Psoas muscle (tissue), 8 donors: ENCODE measurements around the gene ZNF174. TPM values are rescaled to one million over a fixed set of nuclear protein-coding genes. Genes with fewer than 3 reads are reported as not detected.
A peak's percentile ranks its signal among the peaks of the same experiment; 100 is the strongest.

Experiments used
- ATAC-seq, 4 donors: fragments of 200-7000 bp; cut with Tn5 transposase; one replicate each; pipeline ENCODE4 v1.9.1; 2020; ENCODE audit warnings: moderate library complexity in 3 of 4, mild to moderate bottlenecking in 2 of 4
- DNase-seq, 2 donors: peaks; one replicate each; pipeline ENCODE4 v3.0.0-alpha.2; 2020
- H3K27ac ChIP-seq: fragments of 200-600 bp; one replicate; pipeline ENCODE4 v1.8.0; 2022
- H3K27me3 ChIP-seq, 3 donors: fragments of 200-600 bp in 1 of 3; one replicate each; pipeline versions ENCODE4 v1.6.1 to v1.8.0; 2013 to 2022; ENCODE audit warnings: low read length in 2 of 3, mild to moderate bottlenecking in 2 of 3, moderate library complexity in 1 of 3; ENCODE audit not compliant: insufficient read depth in 3 of 3
- H3K36me3 ChIP-seq, 2 donors: fragments of 200-600 bp in 1 of 2; one replicate each; pipeline versions ENCODE4 v1.6.1 to v1.8.0; 2013 to 2022; ENCODE audit warnings: low read depth in 1 of 2, mild to moderate bottlenecking in 1 of 2, moderate library complexity in 1 of 2; ENCODE audit not compliant: insufficient read depth in 1 of 2
- H3K4me1 ChIP-seq: fragments of 200-600 bp; one replicate; pipeline ENCODE4 v1.8.0; 2022
- H3K4me3 ChIP-seq: fragments of 200-600 bp; one replicate; pipeline ENCODE4 v1.8.0; 2022; ENCODE audit warnings: mild to moderate bottlenecking
- H3K9me3 ChIP-seq: fragments of 200-600 bp; one replicate; pipeline ENCODE4 v1.8.0; 2022
- WGBS, 3 donors: extraction: QIAGEN DNeasy Blood & Tissue Kit; methylation state at CpG; one replicate each; pipeline versions ENCODE4 v1.1.6 to v1.1.7; 2013; 5-methylcytosine and 5-hydroxymethylcytosine counted together
- intact Hi-C, 2 donors: fragments of 100-400 bp; cut with DNase I; formaldehyde crosslinking; loops; one replicate each; pipeline versions ENCODE4 v1.11.0 to v1.14.2; 2022
- polyA plus RNA-seq, 3 donors: library from polyadenylated mRNA; stranded (reverse); fragments of 200-250 nt; gene quantifications; one replicate each; pipeline ENCODE4 v1.2.3, GENCODE V29; 2013
- total RNA-seq, 4 donors: library from RNA; stranded (reverse); fragmentation: NEBNext Ultra II Directional in 2 of 4; extraction: Animal tissue kit (Norgen Biotek cat#: 25700) in 2 of 4; gene quantifications; one replicate each; pipeline versions ENCODE4 v1.2.1 to v1.2.4, GENCODE V29; 2021 to 2023
- TF ChIP-seq, protein P1 (sequence below): fragments of 200-600 bp; IDR thresholded peaks from one replicate; pipeline ENCODE4 v1.8.0; 2022; ENCODE audit warnings: antibody characterized with exemption
- donor health status: healthy with polysubstance abuse.
- donor health status: DM: no; HTN: no; CAD: no; lungs with moderate emphysema.
- donor health status: Bipolar disorder and iron deficiency.
- donor health status: healthy.
- donor health status: DM: yes; HTN: yes; CAD: no.
- donor health status: DM: no; HTN: no; CAD: no.
- donor health status: DM: no; HTN: no; CAD: no.
- donor health status: DM: yes; HTN: yes; CAD: no.

The ZNF174 gene
- total and polyA plus RNA-seq, 7 donors: 6.1 to 23.3 (median 6.7) TPM

DNA sequence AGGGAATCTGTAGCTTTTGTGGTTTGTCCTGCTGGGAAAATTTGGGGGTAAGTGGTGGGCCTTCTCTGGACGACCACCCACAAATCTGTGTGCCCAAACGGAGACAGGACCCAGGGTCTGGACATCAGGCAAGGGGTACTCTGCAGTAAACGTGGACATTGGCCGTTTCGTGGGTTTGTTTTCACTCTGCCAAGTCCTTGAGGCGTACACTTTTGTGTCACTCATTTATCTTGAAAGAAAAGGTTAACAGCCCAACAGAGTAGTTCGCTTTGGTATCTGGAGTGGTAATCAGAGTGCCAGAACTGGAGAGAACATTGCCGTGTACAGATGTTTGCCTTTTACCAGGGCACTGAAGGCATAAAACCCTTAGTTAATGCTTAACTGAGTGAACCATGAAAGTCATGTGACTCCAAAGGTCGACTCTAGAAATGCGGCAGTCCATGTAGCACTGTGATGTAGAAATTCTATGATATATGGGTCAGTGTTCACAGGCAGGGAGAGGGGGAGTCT is 57.9 kb downstream of the ZNF174 start:
- Histone ChIP-seq H3K9me3 (no peaks in the 10 kb centered on the region), H3K4me1 (peaks cover 61% of the 10 kb centered on the region), H3K27me3 (no peaks in the 10 kb centered on the region), H3K4me3 (peak overlapping the region; percentile 87), H3K27ac (peak overlapping the region; percentile 98), H3K36me3 (no peaks in the 10 kb centered on the region)
- DNase-seq: no peak
- intact Hi-C loops: loop anchor here (1.0 to 5.0 kb wide), 2 partner anchors 57 to 154 kb away; partner anchors contain the start of genes TIGD7 (in 1 of the 2), ZNF174 (in 1 of the 2), ZNF75A (in 1 of the 2) and ZSCAN32 (in 1 of the 2)
- ATAC-seq: no peak
- TF ChIP-seq, protein P1, sequence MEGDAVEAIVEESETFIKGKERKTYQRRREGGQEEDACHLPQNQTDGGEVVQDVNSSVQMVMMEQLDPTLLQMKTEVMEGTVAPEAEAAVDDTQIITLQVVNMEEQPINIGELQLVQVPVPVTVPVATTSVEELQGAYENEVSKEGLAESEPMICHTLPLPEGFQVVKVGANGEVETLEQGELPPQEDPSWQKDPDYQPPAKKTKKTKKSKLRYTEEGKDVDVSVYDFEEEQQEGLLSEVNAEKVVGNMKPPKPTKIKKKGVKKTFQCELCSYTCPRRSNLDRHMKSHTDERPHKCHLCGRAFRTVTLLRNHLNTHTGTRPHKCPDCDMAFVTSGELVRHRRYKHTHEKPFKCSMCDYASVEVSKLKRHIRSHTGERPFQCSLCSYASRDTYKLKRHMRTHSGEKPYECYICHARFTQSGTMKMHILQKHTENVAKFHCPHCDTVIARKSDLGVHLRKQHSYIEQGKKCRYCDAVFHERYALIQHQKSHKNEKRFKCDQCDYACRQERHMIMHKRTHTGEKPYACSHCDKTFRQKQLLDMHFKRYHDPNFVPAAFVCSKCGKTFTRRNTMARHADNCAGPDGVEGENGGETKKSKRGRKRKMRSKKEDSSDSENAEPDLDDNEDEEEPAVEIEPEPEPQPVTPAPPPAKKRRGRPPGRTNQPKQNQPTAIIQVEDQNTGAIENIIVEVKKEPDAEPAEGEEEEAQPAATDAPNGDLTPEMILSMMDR: no peak
- WGBS, 3 donors: 3 to 6% (median 4%) methylated on average over 10 of the region's 10 CpGs

Other genes starting within 250 kb of the ZNF174 start
- gene OR1F1, start 213.0 kb upstream of the ZNF174 start, total RNA-seq: not detected
- gene OR1F1, start 213.0 kb upstream of the ZNF174 start, polyA plus RNA-seq: not detected
- 1 to 10 TPM; 2.8 to 4.0 (median 3.4) TPM for gene ZNF200, start 166.1 kb upstream of the ZNF174 start, total RNA-seq
- gene ZNF200, start 166.1 kb upstream of the ZNF174 start, polyA plus RNA-seq: 1 to 10 TPM; 1.3 to 5.8 (median 2.6) TPM
- under 1 TPM; 0.24 to 0.81 (median 0.69) TPM for gene MEFV, start 144.6 kb upstream of the ZNF174 start, total RNA-seq
- gene MEFV, start 144.6 kb upstream of the ZNF174 start, polyA plus RNA-seq: under 1 TPM; 0.07 to 0.09 (median 0.08) TPM
- 10 to 100 TPM; 11.0 to 17.8 (median 11.7) TPM for gene ZNF263, start 117.7 kb upstream of the ZNF174 start, total RNA-seq
- gene ZNF263, start 117.7 kb upstream of the ZNF174 start, polyA plus RNA-seq: 10 to 100 TPM in 2 of 3 donors, 1 to 10 TPM in 1; 6.1 to 23.9 (median 12.8) TPM
- gene TIGD7, start 95.8 kb upstream of the ZNF174 start, total RNA-seq: 1 to 10 TPM; 5.8 to 7.6 (median 6.5) TPM
- gene TIGD7, start 95.8 kb upstream of the ZNF174 start, polyA plus RNA-seq: 1 to 10 TPM; 3.1 to 9.4 (median 5.7) TPM
- 10 to 100 TPM; 11.4 to 20.5 (median 15.4) TPM for gene ZNF75A, start 95.7 kb upstream of the ZNF174 start, total RNA-seq
- 10 to 100 TPM in 2 of 3 donors, 1 to 10 TPM in 1; 7.4 to 15.7 (median 13.4) TPM for gene ZNF75A, start 95.7 kb upstream of the ZNF174 start, polyA plus RNA-seq
- not detected for gene OR2C1, start 45.3 kb upstream of the ZNF174 start, total RNA-seq
- not detected for gene OR2C1, start 45.3 kb upstream of the ZNF174 start, polyA plus RNA-seq
- 1 to 10 TPM; 4.7 to 9.5 (median 6.2) TPM for gene ZSCAN32, start 211 bp upstream of the ZNF174 start, total RNA-seq
- gene ZSCAN32, start 211 bp upstream of the ZNF174 start, polyA plus RNA-seq: 1 to 10 TPM; 4.6 to 9.8 (median 5.6) TPM
- gene ZNF597, start 42.3 kb downstream of the ZNF174 start, total RNA-seq: 1 to 10 TPM in 3 of 4 donors, under 1 TPM in 1; 0.79 to 1.3 (median 1.2) TPM
- 1 to 10 TPM in 1 of 3 donors, under 1 TPM in 2; 0.63 to 1.7 (median 0.98) TPM for gene ZNF597, start 42.3 kb downstream of the ZNF174 start, polyA plus RNA-seq
- gene NAA60, start 42.5 kb downstream of the ZNF174 start, total RNA-seq: 10 to 100 TPM; 17.9 to 20.1 (median 19.0) TPM
- gene NAA60, start 42.5 kb downstream of the ZNF174 start, polyA plus RNA-seq: 10 to 100 TPM; 20.9 to 29.3 (median 23.4) TPM
- not detected for gene C16orf90, start 94.3 kb downstream of the ZNF174 start, total RNA-seq
- not detected for gene C16orf90, start 94.3 kb downstream of the ZNF174 start, polyA plus RNA-seq
- 10 to 100 TPM; 16.7 to 19.5 (median 17.9) TPM for gene CLUAP1, start 99.8 kb downstream of the ZNF174 start, total RNA-seq
- gene CLUAP1, start 99.8 kb downstream of the ZNF174 start, polyA plus RNA-seq: 10 to 100 TPM in 1 of 3 donors, 1 to 10 TPM in 2; 7.4 to 17.3 (median 8.2) TPM
- gene NLRC3, start 176.2 kb downstream of the ZNF174 start, total RNA-seq: 1 to 10 TPM in 1 of 4 donors, under 1 TPM in 3; 0.47 to 1.4 (median 0.77) TPM
- gene NLRC3, start 176.2 kb downstream of the ZNF174 start, polyA plus RNA-seq: 1 to 10 TPM in 1 of 3 donors, under 1 TPM in 2; 0.25 to 1.3 (median 0.32) TPM
- gene SLX4, start 210.4 kb downstream of the ZNF174 start, total RNA-seq: 1 to 10 TPM; 1.9 to 3.1 (median 2.5) TPM
- gene SLX4, start 210.4 kb downstream of the ZNF174 start, polyA plus RNA-seq: 1 to 10 TPM in 2 of 3 donors, under 1 TPM in 1; 0.87 to 4.1 (median 3.1) TPM